NCI-H1694 (cell line): ENCODE measurements around the gene WTIP.
"Not testable (repeated sequence)": the region's sequence is repeated elsewhere in the genome, so short reads cannot be mapped to it uniquely, and the experiment has no call there.

ENCODE experiments used
- DNase-seq: peaks from one replicate; lab custom pipeline; 2025; lab: John Stamatoyannopoulos, UW

Gene WTIP

GRCh38 chr19:34503531-34504272, 22.1 kb downstream of the WTIP start:
- DNase-seq: no peak

GRCh38 chr19:34504273-34504808, 22.8 kb downstream of the WTIP start:
- DNase-seq: no peak

DNA sequence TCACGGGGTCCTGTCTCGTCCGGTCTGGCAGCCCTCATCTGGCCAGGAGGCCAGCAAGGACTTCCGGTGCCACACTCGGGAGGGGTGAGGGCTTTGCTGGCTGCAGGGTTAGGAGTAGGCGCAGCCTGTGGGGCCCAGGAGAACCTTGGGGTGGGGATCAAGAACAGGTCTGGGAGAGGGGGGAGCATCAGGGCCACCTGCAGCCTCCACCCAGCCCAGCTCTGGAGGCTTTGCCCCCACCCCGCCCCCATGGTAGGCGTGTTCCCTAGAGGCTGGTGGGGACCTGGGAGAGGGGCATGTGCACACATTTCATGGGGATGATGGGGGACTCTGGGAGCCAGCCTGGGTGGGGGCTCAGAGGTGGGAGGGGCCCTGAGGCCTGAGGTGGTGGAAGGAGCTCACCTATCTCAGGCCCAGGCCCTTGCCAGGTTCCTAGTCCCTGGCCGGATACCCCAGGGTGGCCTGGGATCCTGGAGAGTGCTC, 23.3 kb downstream of the WTIP start:
- DNase-seq: no peak

- no peak for DNase-seq
Measured at GRCh38 chr19:34505321-34506025, 23.9 kb downstream of the WTIP start.

DNA sequence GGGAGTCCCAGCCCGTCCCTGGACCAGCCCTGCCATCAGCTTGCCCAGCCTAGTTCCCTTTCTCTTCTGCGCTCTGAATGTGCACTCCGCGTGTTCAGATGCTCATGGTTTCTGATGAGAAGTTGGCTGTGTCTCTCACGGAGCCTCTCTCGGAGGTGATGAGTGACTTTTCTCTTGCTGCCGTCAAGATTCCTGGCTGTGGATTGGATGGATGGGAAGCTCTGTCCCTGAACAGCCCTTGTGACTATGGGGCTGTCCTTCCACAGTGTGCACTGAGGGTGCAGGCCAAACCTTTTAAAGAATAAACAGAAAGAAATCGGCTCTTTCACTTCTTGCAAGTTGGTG, 24.4 kb downstream of the WTIP start:
- no peak for DNase-seq

DNA sequence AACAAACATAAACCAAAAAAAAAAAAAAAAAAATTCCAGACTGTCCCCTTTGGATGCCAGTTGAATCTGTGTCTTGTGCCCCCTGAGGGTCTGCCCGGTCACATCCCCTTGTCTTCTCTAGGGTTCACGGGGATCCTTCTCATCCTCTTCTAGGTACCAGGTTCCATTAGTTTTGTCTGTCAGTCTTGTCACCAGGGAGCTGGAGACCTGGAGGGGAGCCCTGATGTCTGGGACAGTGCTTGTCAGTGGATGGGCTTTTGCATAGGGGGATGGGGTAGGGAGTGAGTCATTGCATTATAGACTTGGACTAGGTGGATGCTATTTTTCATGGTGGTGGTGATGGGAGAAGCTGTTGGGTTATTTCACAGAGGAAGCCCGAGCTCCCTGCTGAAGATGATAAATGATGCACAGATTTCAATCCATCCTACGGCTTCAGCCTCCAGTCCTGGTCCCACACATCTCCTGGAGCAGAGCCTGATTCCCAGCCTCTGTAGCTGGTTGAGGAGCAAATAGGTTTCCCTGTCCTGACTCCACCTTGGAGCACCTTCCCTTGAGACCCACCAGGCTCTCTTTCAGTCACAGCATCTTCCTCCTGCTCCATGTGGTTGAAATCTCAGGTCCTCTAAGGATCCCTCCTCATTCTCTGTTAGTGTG, 26.0 kb downstream of the WTIP start:
- no peak for DNase-seq

- DNase-seq: no peak
Measured at GRCh38 chr19:34508540-34508939, 27.0 kb downstream of the WTIP start.

- not testable (repeated sequence) for DNase-seq
Measured at GRCh38 chr19:34510904-34511303, 29.3 kb downstream of the WTIP start.

GRCh38 chr19:34512254-34512822, 30.8 kb downstream of the WTIP start:
- DNase-seq: no peak

DNA sequence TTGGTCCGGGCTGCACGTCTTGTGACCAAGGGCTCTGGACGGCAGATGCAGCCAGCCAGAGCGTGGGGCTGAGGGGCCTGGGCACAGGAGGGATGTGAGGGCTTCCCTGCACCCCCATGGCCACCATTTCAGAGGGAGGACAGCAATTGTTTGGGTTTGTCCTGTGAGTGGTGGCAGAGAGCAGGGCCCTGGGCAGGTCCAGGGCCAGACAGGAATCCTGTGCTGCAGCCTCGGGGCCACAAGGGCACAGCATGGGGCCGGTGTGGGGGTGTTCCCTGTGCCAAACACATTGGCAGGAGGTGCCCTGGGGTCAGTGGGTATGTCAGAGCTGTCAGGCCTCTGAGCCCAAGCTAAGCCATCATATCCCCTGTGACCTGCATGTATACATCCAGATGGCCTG, 32.2 kb downstream of the WTIP start:
- no peak for DNase-seq

GRCh38 chr19:34519602-34520001, 38.0 kb downstream of the WTIP start:
- no peak for DNase-seq

DNA sequence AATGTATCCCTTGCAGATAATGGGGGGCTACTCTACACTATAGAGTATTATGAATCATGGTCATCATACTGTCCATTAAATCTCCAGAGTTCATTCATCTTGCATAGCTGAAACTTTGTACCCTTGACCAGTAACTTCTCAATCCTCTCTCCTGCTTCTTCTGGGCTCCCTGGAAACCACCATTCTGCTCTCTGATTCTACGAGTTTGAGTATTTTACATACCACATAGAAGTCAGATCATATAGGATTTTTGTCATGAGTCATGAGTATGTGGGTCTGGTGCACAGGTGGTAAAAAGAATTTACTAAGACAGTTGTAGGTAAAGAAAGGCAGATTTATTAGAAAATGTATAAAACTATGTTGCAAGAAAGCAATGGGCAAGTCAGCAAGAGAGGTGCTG, 41.9 kb downstream of the WTIP start:
- no peak for DNase-seq

DNA sequence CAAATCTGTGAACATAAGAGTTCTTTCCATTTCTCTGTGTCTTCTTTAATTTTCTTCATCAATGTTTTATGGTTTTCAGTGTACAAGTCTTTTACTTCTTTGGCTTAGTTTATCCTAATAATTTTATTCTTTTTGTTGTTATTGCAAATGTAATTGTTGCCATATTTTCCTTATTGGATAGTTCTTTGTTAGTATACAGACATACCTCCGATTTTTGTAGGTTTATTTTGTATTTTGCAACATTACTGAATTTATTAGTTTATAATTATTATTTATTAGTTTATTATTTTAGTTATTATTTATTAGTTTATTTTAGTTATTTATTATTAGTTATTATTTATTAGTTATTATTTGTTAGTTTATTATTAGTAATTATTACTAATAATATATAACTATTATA, 43.4 kb downstream of the WTIP start:
- no peak for DNase-seq

DNA sequence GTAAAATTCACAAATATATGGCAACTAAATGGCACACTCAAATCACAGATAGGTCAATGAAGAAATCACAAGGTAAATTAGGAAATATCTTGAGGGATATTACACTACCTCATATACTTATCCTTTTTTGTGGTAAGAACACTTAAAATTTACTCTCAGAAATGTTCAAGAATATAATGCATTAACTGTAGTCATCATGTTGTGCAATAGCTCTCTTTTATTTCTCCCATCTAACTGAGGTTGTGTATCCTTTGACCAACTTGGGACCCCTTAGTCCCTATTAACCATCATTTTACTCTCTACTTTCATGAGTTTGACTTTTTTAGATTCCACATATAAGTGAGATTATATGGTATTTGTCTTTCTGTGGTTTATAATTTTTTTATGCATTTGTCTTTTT, 52.6 kb downstream of the WTIP start:
- DNase-seq: no peak

- no peak for DNase-seq
Measured at GRCh38 chr19:34539396-34539795, 57.8 kb downstream of the WTIP start.

DNA sequence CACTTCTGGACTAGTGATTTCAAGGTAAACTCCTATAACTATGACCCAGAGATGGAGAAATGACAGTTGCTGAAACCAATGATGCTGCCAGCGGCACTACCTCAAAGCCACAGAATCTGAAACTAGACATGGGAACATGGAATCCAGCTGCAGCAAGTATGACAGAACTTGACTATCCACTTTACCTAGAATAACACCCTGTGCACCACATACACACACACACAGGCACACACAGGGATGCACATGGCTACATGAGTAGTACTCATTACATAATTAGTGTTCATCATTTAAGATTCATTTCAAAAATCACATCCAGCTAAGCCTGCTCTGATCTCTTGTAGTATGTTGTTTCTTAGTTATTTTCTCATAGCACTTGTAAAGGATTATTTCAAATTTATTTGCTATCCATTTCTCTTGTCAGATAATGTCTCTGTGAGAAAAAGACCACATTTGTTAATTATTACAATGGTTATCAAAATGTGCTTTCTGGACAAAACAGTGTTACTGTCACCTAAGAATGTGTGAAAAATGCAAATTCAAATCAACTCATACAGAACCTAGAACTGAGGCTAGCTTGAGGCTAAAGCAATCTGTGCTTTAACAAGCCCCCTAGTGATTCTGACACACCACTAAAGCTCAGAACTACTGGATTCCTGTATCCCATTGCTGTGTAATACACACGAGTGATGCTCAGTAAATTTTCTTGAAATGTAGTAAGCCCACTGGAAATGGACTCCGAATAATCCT, 59.4 kb downstream of the WTIP start:
- DNase-seq: no peak

- DNase-seq: no peak
Measured at GRCh38 chr19:34549833-34550232, 68.3 kb downstream of the WTIP start.

GRCh38 chr19:34555447-34555846, 73.9 kb downstream of the WTIP start:
- DNase-seq: no peak

- no peak for DNase-seq
Measured at GRCh38 chr19:34556488-34556887, 74.9 kb downstream of the WTIP start.

GRCh38 chr19:34559045-34559444, 77.5 kb downstream of the WTIP start:
- no peak for DNase-seq

DNA sequence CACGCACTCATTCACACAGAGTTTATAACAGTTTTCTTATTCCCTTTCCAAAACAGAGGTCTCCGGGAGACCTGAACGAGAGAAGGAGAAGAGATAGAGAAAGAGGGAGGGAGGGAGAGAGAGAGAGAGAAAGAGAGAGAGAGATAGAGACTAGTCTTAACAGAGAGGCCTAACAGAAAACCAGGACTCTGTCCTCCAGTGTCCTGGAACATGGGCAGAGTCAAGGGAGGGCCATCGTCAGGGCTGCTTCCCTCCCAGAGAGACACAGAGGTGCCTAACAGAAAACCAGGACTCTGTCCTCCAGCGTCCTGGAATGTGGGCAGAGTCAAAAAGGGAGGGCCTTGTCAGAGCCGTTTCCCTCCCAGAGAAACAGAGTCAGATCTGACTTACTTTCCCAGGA, 78.7 kb downstream of the WTIP start:
- no peak for DNase-seq
